Measurements from ENCODE around the gene VSNL1.

Gene VSNL1

GRCh38 chr2:17621781-17622180 is 81.3 kb downstream of the VSNL1 start:
- no peak for DNase-seq (ENCODE audit: low read depth)
- H3K4me3 ChIP-seq (ENCODE audit: low read depth, low read length), result no peak overlapping the region
- TF ChIP-seq, protein P1, sequence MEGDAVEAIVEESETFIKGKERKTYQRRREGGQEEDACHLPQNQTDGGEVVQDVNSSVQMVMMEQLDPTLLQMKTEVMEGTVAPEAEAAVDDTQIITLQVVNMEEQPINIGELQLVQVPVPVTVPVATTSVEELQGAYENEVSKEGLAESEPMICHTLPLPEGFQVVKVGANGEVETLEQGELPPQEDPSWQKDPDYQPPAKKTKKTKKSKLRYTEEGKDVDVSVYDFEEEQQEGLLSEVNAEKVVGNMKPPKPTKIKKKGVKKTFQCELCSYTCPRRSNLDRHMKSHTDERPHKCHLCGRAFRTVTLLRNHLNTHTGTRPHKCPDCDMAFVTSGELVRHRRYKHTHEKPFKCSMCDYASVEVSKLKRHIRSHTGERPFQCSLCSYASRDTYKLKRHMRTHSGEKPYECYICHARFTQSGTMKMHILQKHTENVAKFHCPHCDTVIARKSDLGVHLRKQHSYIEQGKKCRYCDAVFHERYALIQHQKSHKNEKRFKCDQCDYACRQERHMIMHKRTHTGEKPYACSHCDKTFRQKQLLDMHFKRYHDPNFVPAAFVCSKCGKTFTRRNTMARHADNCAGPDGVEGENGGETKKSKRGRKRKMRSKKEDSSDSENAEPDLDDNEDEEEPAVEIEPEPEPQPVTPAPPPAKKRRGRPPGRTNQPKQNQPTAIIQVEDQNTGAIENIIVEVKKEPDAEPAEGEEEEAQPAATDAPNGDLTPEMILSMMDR (IDR thresholded peaks at IDR 0.05; ENCODE audit: low read depth, low read length), result no peak
- TF ChIP-seq, protein P2, sequence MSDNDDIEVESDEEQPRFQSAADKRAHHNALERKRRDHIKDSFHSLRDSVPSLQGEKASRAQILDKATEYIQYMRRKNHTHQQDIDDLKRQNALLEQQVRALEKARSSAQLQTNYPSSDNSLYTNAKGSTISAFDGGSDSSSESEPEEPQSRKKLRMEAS (IDR thresholded peaks at IDR 0.05; ENCODE audit: low read depth, low read length), result no peak
- TF ChIP-seq POLR2A (IDR thresholded peaks at IDR 0.05; ENCODE audit: extremely low read depth, insufficient read length) (no peak), MYC (IDR thresholded peaks at IDR 0.05; ENCODE audit: low read depth, low read length) (no peak)

DNA sequence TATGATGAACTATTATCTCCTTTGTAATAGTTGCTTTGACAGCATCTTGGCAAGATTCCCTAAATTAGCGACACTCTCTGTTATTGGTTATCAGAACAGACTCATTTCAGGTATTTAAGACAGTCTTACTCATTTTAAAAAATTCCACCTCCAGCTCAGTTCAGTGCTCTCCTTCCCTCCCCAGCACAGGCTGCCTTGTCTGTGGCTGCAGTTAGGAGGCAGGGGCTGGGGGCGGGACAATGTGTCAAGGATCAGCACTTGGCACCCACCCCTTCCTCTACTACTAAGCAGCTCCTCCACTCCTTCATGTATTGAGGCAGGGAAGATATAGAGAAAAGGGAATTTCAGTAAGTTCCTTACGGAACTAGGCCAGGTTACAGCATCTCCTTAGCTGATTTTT is 85.0 kb downstream of the VSNL1 start:
- no peak overlapping the region for H3K4me3 ChIP-seq (ENCODE audit: low read depth, low read length)
- DNase-seq (ENCODE audit: low read depth), result no peak
- TF ChIP-seq MYC (IDR thresholded peaks at IDR 0.05; ENCODE audit: low read depth, low read length) (no peak), POLR2A (IDR thresholded peaks at IDR 0.05; ENCODE audit: extremely low read depth, insufficient read length) (no peak)
- TF ChIP-seq, protein P2 (IDR thresholded peaks at IDR 0.05; ENCODE audit: low read depth, low read length), result no peak
- TF ChIP-seq, protein P1 (IDR thresholded peaks at IDR 0.05; ENCODE audit: low read depth, low read length), result no peak

GRCh38 chr2:17626986-17627385 is 86.5 kb downstream of the VSNL1 start:
- H3K4me3 ChIP-seq (ENCODE audit: low read depth, low read length), result no peak overlapping the region
- DNase-seq (ENCODE audit: low read depth), result no peak
- TF ChIP-seq POLR2A (IDR thresholded peaks at IDR 0.05; ENCODE audit: extremely low read depth, insufficient read length) (no peak), MYC (IDR thresholded peaks at IDR 0.05; ENCODE audit: low read depth, low read length) (no peak)
- TF ChIP-seq, protein P1 (IDR thresholded peaks at IDR 0.05; ENCODE audit: low read depth, low read length), result no peak
- TF ChIP-seq, protein P2 (IDR thresholded peaks at IDR 0.05; ENCODE audit: low read depth, low read length), result no peak

DNA sequence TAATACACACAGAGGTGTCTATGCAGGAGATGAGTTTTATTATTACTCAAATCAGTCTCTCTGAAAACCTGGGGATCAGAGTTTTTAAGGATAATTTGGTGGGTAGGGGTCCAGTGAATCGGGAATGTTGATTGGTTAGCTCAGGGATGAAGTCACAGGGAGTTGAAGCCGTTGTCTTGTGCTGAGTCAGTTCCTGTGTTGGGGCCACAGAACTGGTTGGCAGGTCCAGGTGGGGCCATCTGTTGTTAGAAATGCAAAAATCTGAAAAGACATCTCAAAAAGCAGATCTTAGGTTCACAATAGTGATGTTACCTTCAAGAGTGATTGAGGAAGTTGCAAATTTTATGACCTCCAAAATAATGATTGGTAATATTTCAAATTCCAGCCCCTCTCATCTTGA is 86.9 kb downstream of the VSNL1 start:
- DNase-seq (ENCODE audit: low read depth), result no peak
- TF ChIP-seq POLR2A (IDR thresholded peaks at IDR 0.05; ENCODE audit: extremely low read depth, insufficient read length), result no peak
- TF ChIP-seq, protein P1 (IDR thresholded peaks at IDR 0.05; ENCODE audit: low read depth, low read length), result no peak
- no peak overlapping the region for H3K4me3 ChIP-seq (ENCODE audit: low read depth, low read length)

GRCh38 chr2:17628349-17629261 is 88.1 kb downstream of the VSNL1 start:
- no peak for DNase-seq (ENCODE audit: low read depth)
- TF ChIP-seq, protein P2 (IDR thresholded peaks at IDR 0.05; ENCODE audit: low read depth, low read length), result no peak
- TF ChIP-seq MYC (IDR thresholded peaks at IDR 0.05; ENCODE audit: low read depth, low read length) (no peak), POLR2A (IDR thresholded peaks at IDR 0.05; ENCODE audit: extremely low read depth, insufficient read length) (no peak)
- TF ChIP-seq, protein P1 (IDR thresholded peaks at IDR 0.05; ENCODE audit: low read depth, low read length), result no peak
- no peak overlapping the region for H3K4me3 ChIP-seq (ENCODE audit: low read depth, low read length)

Measured in NB4 (cell line).